OCI-LY3 (cell line): ENCODE data around the gene TRIM46.

Source experiments
- EZH2phosphoT487 ChIP-seq: fragments of 200-600 bp; shearing (Covaris generic); IDR thresholded peaks from 2 replicates; pipeline ENCODE4 v1.6.1; 2018; ENCODE audit warnings: antibody characterized with exemption, mixed run types, low read depth
- TF ChIP-seq, protein P1 (sequence below): fragments of 200-600, 300-600 bp; sonication (generic); IDR thresholded peaks from 2 replicates; pipeline ENCODE4 v1.5.1; 2014; ENCODE audit warnings: antibody characterized with exemption, low read length, low read depth

GRCh38 chr1:155219592-155220031 is 46.0 kb downstream of the TRIM46 start:
- TF ChIP-seq, protein P1, sequence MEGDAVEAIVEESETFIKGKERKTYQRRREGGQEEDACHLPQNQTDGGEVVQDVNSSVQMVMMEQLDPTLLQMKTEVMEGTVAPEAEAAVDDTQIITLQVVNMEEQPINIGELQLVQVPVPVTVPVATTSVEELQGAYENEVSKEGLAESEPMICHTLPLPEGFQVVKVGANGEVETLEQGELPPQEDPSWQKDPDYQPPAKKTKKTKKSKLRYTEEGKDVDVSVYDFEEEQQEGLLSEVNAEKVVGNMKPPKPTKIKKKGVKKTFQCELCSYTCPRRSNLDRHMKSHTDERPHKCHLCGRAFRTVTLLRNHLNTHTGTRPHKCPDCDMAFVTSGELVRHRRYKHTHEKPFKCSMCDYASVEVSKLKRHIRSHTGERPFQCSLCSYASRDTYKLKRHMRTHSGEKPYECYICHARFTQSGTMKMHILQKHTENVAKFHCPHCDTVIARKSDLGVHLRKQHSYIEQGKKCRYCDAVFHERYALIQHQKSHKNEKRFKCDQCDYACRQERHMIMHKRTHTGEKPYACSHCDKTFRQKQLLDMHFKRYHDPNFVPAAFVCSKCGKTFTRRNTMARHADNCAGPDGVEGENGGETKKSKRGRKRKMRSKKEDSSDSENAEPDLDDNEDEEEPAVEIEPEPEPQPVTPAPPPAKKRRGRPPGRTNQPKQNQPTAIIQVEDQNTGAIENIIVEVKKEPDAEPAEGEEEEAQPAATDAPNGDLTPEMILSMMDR: no peak
- no peak for TF ChIP-seq EZH2phosphoT487
